ENCODE data around the gene RCOR1.

RCOR1 gene

DNA sequence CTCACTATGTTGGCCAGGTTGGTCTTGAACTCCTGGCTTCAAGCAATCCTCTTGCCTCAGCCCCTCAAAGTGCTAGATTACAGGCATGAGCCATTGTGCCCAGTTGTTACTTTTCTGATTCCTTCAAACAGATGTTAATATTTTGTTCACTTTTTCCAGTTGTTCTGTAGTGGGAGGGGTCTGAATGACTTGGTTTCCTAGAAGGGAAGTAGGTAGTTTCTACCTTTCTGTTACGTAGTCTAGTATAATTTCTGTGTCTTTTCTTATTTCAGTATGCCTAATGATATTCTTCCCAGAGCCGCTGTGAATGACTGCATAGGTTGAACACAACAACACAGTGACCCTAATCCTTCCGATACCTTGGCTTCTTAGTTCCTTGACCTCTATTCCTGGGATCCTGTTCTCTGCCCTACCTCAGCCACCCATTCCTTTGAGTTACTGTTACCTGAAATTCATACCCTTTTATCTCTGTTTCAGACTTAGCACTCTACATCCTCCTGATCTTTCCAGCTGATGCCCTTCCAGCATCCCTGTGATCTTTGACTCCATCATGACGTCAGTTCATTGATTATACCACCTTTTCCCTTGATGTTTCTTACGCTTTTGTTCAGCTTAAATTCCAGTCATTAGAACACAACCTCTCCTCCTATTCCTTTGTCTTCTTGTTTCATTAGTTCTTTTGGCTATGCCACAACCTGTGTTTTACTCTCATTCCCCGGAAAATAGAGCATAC, 33.3 kb downstream of the RCOR1 start:
- POLR2A ChIA-PET: no interaction called here
- TF ChIP-seq FOXK2 (IDR thresholded peaks at IDR 0.05): no peak
- no peak for TF ChIP-seq CTBP1 (IDR thresholded peaks at IDR 0.05; ENCODE audit: borderline replicate concordance)
- TF ChIP-seq ELF4 (IDR thresholded peaks at IDR 0.05): no peak
- no peak for TF ChIP-seq FOXM1 (IDR thresholded peaks at IDR 0.05; ENCODE audit: borderline replicate concordance)
- TF ChIP-seq LEF1 (IDR thresholded peaks at IDR 0.05; ENCODE audit: borderline replicate concordance): no peak
- TF ChIP-seq ZNF384 (IDR thresholded peaks at IDR 0.05): no peak
- no peak for TF ChIP-seq TARDBP (IDR thresholded peaks at IDR 0.05)
- TF ChIP-seq PKNOX1 (IDR thresholded peaks at IDR 0.05): no peak
- TF ChIP-seq SUZ12 (IDR thresholded peaks at IDR 0.05): no peak
- TF ChIP-seq FOXA1 (IDR thresholded peaks at IDR 0.05): no peak
- TF ChIP-seq L3MBTL2 (conservative IDR thresholded peaks at IDR 0.05): no peak
- no peak for TF ChIP-seq SP1 (IDR thresholded peaks at IDR 0.05)
- no peak for TF ChIP-seq BHLHE40 (IDR thresholded peaks at IDR 0.05; ENCODE audit: borderline replicate concordance)
- TF ChIP-seq HDGF (IDR thresholded peaks at IDR 0.05; ENCODE audit: borderline replicate concordance): no peak
- TF ChIP-seq NFRKB (IDR thresholded peaks at IDR 0.05): no peak
- TF ChIP-seq ARNT (IDR thresholded peaks at IDR 0.05): no peak
- CTCF ChIA-PET: no interaction called here
- DNase-seq (ENCODE audit: extremely low spot score): no peak

- CTCF ChIA-PET: no interaction called here
- no peak for DNase-seq (ENCODE audit: extremely low spot score)
- no peak for TF ChIP-seq LEF1 (IDR thresholded peaks at IDR 0.05; ENCODE audit: borderline replicate concordance)
- TF ChIP-seq BHLHE40 (IDR thresholded peaks at IDR 0.05; ENCODE audit: borderline replicate concordance): no peak
- no peak for TF ChIP-seq FOXA1 (IDR thresholded peaks at IDR 0.05)
- no peak for TF ChIP-seq CTBP1 (IDR thresholded peaks at IDR 0.05; ENCODE audit: borderline replicate concordance)
- TF ChIP-seq ZNF384 (IDR thresholded peaks at IDR 0.05): no peak
- TF ChIP-seq ARNT (IDR thresholded peaks at IDR 0.05): no peak
- no peak for TF ChIP-seq SP1 (IDR thresholded peaks at IDR 0.05)
- TF ChIP-seq HDGF (IDR thresholded peaks at IDR 0.05; ENCODE audit: borderline replicate concordance): no peak
- no peak for TF ChIP-seq FOXM1 (IDR thresholded peaks at IDR 0.05; ENCODE audit: borderline replicate concordance)
- no peak for TF ChIP-seq NFRKB (IDR thresholded peaks at IDR 0.05)
- no peak for TF ChIP-seq ELF4 (IDR thresholded peaks at IDR 0.05)
- TF ChIP-seq FOXK2 (IDR thresholded peaks at IDR 0.05): no peak
- TF ChIP-seq PKNOX1 (IDR thresholded peaks at IDR 0.05): no peak
- TF ChIP-seq L3MBTL2 (conservative IDR thresholded peaks at IDR 0.05): no peak
- no peak for TF ChIP-seq SUZ12 (IDR thresholded peaks at IDR 0.05)
- no peak for TF ChIP-seq TARDBP (IDR thresholded peaks at IDR 0.05)
- POLR2A ChIA-PET: no interaction called here
Observed at GRCh38 chr14:102626530-102626929, 34.1 kb downstream of the RCOR1 start.

DNA sequence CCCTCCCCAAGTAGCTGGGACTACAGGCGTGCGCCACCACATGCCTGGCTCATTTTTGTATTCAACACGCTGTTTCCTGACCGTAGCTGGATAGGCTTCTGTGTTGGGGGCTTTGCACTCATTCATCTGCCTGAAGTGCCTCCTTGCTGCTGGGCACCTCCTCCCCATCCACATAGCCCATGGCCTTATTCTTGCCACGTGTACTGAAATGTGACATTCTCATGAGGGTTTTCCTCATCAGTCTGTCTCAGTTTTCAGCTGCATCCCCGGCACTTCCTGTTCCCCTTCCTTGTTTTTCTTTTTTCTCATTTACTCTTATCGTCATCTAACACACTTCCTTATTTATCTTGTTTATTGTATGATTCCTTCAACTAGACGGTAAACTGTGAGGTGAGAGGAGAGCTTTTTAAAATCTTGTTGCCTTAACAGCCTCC, 36.6 kb downstream of the RCOR1 start:
- ChIA-PET CTCF (interaction anchor here (0.8 kb wide), 1 partner anchor 33 kb away, joined by 3 read pairs; no protein-coding TSS in a partner anchor), POLR2A (no interaction called here)
- no peak for TF ChIP-seq FOXK2 (IDR thresholded peaks at IDR 0.05)
- TF ChIP-seq SUZ12 (IDR thresholded peaks at IDR 0.05): no peak
- TF ChIP-seq CTBP1 (IDR thresholded peaks at IDR 0.05; ENCODE audit: borderline replicate concordance): no peak
- no peak for TF ChIP-seq BHLHE40 (IDR thresholded peaks at IDR 0.05; ENCODE audit: borderline replicate concordance)
- no peak for TF ChIP-seq LEF1 (IDR thresholded peaks at IDR 0.05; ENCODE audit: borderline replicate concordance)
- no peak for TF ChIP-seq ARNT (IDR thresholded peaks at IDR 0.05)
- TF ChIP-seq HDGF (IDR thresholded peaks at IDR 0.05; ENCODE audit: borderline replicate concordance): no peak
- TF ChIP-seq ELF4 (IDR thresholded peaks at IDR 0.05): no peak
- no peak for DNase-seq (ENCODE audit: extremely low spot score)

- ChIA-PET CTCF (interaction anchor here (0.6 to 0.8 kb wide), 2 partner anchors 34 to 64 kb away, joined by 3 read pairs; no protein-coding TSS in a partner anchor), POLR2A (interaction anchor here (1.3 kb wide), 1 partner anchor 106 kb away, joined by 3 read pairs; no protein-coding TSS in a partner anchor)
- TF ChIP-seq ZNF384 (IDR thresholded peaks at IDR 0.05) (no peak), BHLHE40 (IDR thresholded peaks at IDR 0.05; ENCODE audit: borderline replicate concordance) (no peak), NFRKB (IDR thresholded peaks at IDR 0.05) (no peak), FOXM1 (IDR thresholded peaks at IDR 0.05; ENCODE audit: borderline replicate concordance) (no peak), SP1 (IDR thresholded peaks at IDR 0.05) (no peak), PKNOX1 (IDR thresholded peaks at IDR 0.05) (no peak), LEF1 (IDR thresholded peaks at IDR 0.05; ENCODE audit: borderline replicate concordance) (no peak), SUZ12 (IDR thresholded peaks at IDR 0.05) (no peak), CTBP1 (IDR thresholded peaks at IDR 0.05; ENCODE audit: borderline replicate concordance) (no peak), ELF4 (IDR thresholded peaks at IDR 0.05) (no peak), FOXK2 (IDR thresholded peaks at IDR 0.05) (no peak), TARDBP (IDR thresholded peaks at IDR 0.05) (no peak), HDGF (IDR thresholded peaks at IDR 0.05; ENCODE audit: borderline replicate concordance) (no peak), FOXA1 (IDR thresholded peaks at IDR 0.05) (no peak), L3MBTL2 (conservative IDR thresholded peaks at IDR 0.05) (no peak)
- no peak for DNase-seq (ENCODE audit: extremely low spot score)
Observed at GRCh38 chr14:102629808-102630350, 37.4 kb downstream of the RCOR1 start.

- DNase-seq (ENCODE audit: extremely low spot score): no peak
- ChIA-PET CTCF (interaction anchor here (0.6 kb wide), 1 partner anchor 63 kb away, joined by 3 read pairs; no protein-coding TSS in a partner anchor), POLR2A (interaction anchor here (1.3 kb wide), 1 partner anchor 106 kb away, joined by 3 read pairs; no protein-coding TSS in a partner anchor)
- TF ChIP-seq TARDBP (IDR thresholded peaks at IDR 0.05): no peak
- no peak for TF ChIP-seq BHLHE40 (IDR thresholded peaks at IDR 0.05; ENCODE audit: borderline replicate concordance)
- no peak for TF ChIP-seq L3MBTL2 (conservative IDR thresholded peaks at IDR 0.05)
- no peak for TF ChIP-seq HDGF (IDR thresholded peaks at IDR 0.05; ENCODE audit: borderline replicate concordance)
- no peak for TF ChIP-seq NFRKB (IDR thresholded peaks at IDR 0.05)
- TF ChIP-seq SUZ12 (IDR thresholded peaks at IDR 0.05): no peak
- TF ChIP-seq SP1 (IDR thresholded peaks at IDR 0.05): no peak
- TF ChIP-seq FOXM1 (IDR thresholded peaks at IDR 0.05; ENCODE audit: borderline replicate concordance): no peak
- TF ChIP-seq ELF4 (IDR thresholded peaks at IDR 0.05): no peak
Observed at GRCh38 chr14:102630405-102630804, 38.0 kb downstream of the RCOR1 start.
